ENCODE data around the gene RNF220. TPM values are rescaled to one million over a fixed set of nuclear protein-coding genes. Genes with fewer than 3 reads are reported as not detected.
"Not testable (repeated sequence)": the region's sequence is repeated elsewhere in the genome, so short reads cannot be mapped to it uniquely, and the experiment has no call there.

The RNF220 gene
- total RNA-seq, 2 experiments from 2014 or later, result 106 to 108 TPM

- POLR2A ChIA-PET, result interaction anchor here (0.9 kb wide), 1 partner anchor 26 kb away, joined by 4 read pairs; no protein-coding TSS in a partner anchor
Observed at GRCh38 chr1:44696101-44696500, 291.0 kb downstream of the RNF220 start.

DNA sequence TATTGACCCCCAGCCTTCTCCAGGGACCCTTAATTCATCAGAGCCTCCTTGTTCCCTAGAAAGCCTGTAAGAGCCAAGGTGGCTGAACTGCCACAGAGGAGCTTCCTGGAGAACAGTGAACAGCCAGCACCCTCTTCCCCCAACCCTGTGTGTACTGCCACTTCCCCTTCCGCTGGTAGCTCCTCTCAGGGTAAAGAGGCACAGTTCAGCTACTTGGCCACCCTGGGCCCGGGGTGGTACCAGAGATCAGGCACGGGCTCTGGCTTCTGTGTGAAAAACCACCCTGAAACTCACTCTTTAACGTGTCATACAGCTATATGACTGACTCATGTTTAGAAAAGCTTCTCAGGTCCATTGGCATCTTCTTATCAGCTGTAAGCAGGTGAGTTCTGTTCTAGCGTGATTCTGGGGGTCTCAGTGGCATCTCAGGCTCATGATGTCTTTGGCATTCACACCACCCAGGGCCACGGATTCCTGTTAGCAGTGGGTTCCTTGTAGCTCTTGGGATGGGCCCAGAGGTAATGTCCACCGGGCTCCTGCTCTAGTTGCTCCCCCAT is 291.8 kb downstream of the RNF220 start:
- ChIA-PET POLR2A (interaction anchor here (0.9 kb wide), 1 partner anchor 25 kb away, joined by 4 read pairs; no protein-coding TSS in a partner anchor), CTCF (interaction anchor here (0.8 to 1.1 kb wide), 2 partner anchors 22 to 34 kb away, joined by 3 to 4 read pairs; partner anchors contain the start of gene RNU5D-1)

More at GRCh38 chr1:44696101-44696500, 291.0 kb downstream of the RNF220 start:
- CTCF ChIA-PET, result interaction anchor here (0.8 to 1.1 kb wide), 2 partner anchors 21 to 35 kb away, joined by 3 to 4 read pairs; partner anchors contain the start of gene RNU5D-1

DNA sequence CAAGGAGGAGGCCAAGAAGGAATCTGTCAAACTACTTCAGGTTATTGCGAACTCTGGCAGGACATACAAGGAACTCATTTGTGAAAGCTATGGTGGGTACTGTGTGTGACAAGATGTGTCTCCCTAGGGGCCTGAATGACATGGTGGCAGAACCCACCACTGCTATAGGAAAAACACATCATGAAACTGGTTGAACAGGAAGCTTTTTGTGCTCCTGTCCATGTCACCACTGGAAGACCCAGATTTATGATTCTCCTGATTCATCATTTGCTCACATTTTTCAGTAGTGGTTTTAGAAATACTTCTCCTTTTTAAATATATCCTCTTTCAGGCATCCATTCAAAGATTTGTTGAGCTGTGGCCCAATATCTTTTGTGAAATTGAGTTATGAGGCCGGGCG is 293.1 kb downstream of the RNF220 start:
- CTCF ChIA-PET, result interaction anchor here (1.2 kb wide), 1 partner anchor 19 kb away, joined by 3 read pairs; no protein-coding TSS in a partner anchor
- POLR2A ChIA-PET, result no interaction called here

GRCh38 chr1:44699375-44699774 is 294.3 kb downstream of the RNF220 start:
- CTCF ChIA-PET, result interaction anchor here (1.2 kb wide), 1 partner anchor 16 kb away, joined by 3 read pairs; no protein-coding TSS in a partner anchor
- POLR2A ChIA-PET, result not testable (repeated sequence)

DNA sequence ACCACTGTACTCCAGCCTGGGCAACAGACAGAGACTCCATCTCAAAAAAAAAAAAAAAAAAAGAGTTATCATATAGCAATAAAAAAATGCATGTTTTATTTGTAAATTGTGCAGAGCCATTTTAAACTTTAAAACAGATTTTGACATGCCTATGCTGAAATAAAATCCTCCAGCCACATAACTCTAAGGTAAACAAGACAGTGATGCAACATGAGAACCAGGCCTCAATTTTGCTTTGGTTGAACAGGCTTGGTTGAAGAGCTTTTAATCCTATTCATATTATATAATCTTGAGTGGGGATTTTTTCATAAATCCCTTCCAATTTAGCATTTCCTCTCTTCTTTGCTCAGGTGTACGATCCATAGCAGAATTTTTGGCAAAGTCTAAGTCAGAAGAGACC is 295.5 kb downstream of the RNF220 start:
- ChIA-PET POLR2A (no interaction called here), CTCF (no interaction called here)

- ChIA-PET CTCF (no interaction called here), POLR2A (no interaction called here)
Observed at GRCh38 chr1:44701141-44701573, 296.1 kb downstream of the RNF220 start.

Other genes with a start within 250 kb of the RNF220 start
- gene DMAP1, start 191.8 kb upstream of the RNF220 start, total RNA-seq, result 10 to 100 TPM; 31.4 to 32.2 TPM
- 10 to 100 TPM; 50.6 to 53.4 TPM for gene ERI3, start 50.0 kb upstream of the RNF220 start, total RNA-seq